Osteocyte (in vitro differentiated cells): ENCODE measurements around the gene MEIG1. TPM values are rescaled to one million over a fixed set of nuclear protein-coding genes. Genes with fewer than 3 reads are reported as not detected.
"Not testable (repeated sequence)": the region's sequence is repeated elsewhere in the genome, so short reads cannot be mapped to it uniquely, and the experiment has no call there.

Experiments
- DNase-seq: peaks from one replicate; pipeline ENCODE4 v3.0.0; 2021; ENCODE audit warnings: mixed read lengths; ENCODE audit not compliant: unreplicated experiment; ENCODE audit errors: extremely low spot score
- H3K27ac Mint-ChIP-seq: one replicate; pipeline ENCODE4 v1.8.0; 2021; ENCODE audit warnings: mild to moderate bottlenecking, mixed read lengths; ENCODE audit not compliant: unreplicated experiment
- H3K27me3 Mint-ChIP-seq: one replicate; pipeline ENCODE4 v1.8.0; 2021; ENCODE audit warnings: mixed read lengths; ENCODE audit not compliant: unreplicated experiment
- H3K36me3 Mint-ChIP-seq: one replicate; pipeline ENCODE4 v1.8.0; 2021; ENCODE audit warnings: mixed read lengths; ENCODE audit not compliant: unreplicated experiment
- H3K4me1 Mint-ChIP-seq: one replicate; pipeline ENCODE4 v1.8.0; 2021; ENCODE audit warnings: mixed read lengths; ENCODE audit not compliant: unreplicated experiment
- H3K4me3 Mint-ChIP-seq: one replicate; pipeline ENCODE4 v1.8.0; 2021; ENCODE audit warnings: mild to moderate bottlenecking, moderate library complexity, mixed read lengths; ENCODE audit not compliant: unreplicated experiment
- H3K9me3 Mint-ChIP-seq: one replicate; pipeline ENCODE4 v1.8.0; 2021; ENCODE audit warnings: mixed read lengths; ENCODE audit not compliant: unreplicated experiment
- total RNA-seq: library from RNA; stranded (reverse); gene quantifications from 2 replicates; pipeline ENCODE4 v1.2.1, GENCODE V29; 2021
- TF ChIP-seq, protein P1 (sequence below): fragments of 200-600 bp; sonication (generic); IDR thresholded peaks from 2 replicates; pipeline ENCODE4 v1.5.0; 2021; ENCODE audit warnings: antibody characterized with exemption, mild to moderate bottlenecking, moderate library complexity

The MEIG1 gene
- total RNA-seq, 1 donor from 2014 or later: 1.0 TPM

DNA sequence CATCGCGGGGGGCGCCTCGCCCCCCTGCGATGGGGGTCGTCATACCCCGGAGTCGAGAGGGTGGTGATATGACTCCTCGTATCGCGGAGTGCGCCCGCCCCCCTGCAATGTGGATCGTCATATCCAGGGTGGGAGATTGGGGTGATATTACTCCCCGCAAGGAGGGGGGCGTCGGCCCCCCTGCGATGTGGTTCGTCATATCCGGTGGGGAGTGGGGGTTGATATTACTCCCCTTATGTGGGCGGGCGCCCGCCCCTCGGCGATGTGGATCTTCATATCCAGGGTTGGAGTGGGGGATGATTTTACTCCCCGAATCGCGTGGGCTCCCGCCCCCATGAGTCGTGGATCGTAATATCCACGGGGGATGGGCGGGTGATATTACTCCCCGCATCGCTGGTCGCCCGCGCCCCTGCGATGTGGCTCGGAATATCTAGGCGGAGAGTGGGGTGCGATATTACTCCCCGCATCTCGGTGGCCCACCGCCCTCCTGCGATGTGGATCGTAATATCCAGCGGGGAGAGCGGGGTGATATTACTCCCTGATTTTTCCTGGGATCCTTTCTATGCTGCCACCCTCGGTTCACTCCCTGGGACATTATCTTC is 36.9 kb downstream of the MEIG1 start:
- Mint-ChIP-seq H3K27me3 (peaks cover 28% of the 10 kb centered on the region), H3K27ac (no peak overlapping the region), H3K4me1 (peaks cover 3% of the 10 kb centered on the region), H3K36me3 (no peaks in the 10 kb centered on the region), H3K9me3 (no peaks in the 10 kb centered on the region), H3K4me3 (no peak overlapping the region)
- TF ChIP-seq, protein P1, sequence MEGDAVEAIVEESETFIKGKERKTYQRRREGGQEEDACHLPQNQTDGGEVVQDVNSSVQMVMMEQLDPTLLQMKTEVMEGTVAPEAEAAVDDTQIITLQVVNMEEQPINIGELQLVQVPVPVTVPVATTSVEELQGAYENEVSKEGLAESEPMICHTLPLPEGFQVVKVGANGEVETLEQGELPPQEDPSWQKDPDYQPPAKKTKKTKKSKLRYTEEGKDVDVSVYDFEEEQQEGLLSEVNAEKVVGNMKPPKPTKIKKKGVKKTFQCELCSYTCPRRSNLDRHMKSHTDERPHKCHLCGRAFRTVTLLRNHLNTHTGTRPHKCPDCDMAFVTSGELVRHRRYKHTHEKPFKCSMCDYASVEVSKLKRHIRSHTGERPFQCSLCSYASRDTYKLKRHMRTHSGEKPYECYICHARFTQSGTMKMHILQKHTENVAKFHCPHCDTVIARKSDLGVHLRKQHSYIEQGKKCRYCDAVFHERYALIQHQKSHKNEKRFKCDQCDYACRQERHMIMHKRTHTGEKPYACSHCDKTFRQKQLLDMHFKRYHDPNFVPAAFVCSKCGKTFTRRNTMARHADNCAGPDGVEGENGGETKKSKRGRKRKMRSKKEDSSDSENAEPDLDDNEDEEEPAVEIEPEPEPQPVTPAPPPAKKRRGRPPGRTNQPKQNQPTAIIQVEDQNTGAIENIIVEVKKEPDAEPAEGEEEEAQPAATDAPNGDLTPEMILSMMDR: no peak
- no peak for DNase-seq

DNA sequence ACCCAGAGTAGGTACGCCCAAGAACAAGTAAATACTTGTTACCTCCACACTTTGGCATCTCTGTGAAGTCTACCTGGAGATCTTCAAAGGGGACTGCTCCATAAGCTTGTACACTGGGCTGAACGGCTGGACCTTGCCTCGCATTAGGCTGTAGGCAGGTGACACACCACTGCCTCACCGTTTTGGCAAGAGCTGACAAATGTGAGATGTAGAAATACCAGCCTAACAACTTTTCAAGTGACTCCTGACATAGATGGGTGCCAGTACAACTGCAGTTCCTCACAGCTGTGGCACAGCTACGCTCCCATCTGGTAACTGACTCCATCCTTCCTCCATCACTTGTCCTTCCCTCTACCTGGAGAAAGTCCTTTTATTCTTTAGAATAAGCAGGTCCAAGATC is 54.3 kb downstream of the MEIG1 start:
- DNase-seq, H3K4me1 Mint-ChIP-seq, H3K36me3 Mint-ChIP-seq, H3K9me3 Mint-ChIP-seq, H3K27ac Mint-ChIP-seq, H3K4me3 Mint-ChIP-seq: not testable (repeated sequence)
- H3K27me3 Mint-ChIP-seq: peaks cover 48% of the 10 kb centered on the region

DNA sequence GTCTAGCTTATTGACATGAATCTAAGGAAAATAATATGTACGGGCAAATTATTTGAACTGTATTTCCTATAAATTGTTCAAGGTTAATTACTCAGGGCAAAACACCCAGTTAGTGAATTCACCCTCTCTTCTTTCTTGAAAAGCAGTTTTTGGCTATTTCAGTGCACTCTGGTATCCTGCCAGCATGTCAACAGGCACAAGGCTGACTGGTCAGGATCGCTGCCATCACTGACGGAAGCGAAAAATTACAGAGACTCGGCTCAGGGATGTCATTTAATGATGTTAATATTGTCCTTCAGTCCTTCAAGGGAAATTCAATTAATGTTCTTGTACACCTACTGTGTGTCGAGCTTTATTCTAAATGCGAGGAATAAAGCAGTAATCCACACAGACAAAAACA is 56.3 kb downstream of the MEIG1 start:
- H3K36me3 Mint-ChIP-seq: no peaks in the 10 kb centered on the region
- no peak overlapping the region for H3K4me3 Mint-ChIP-seq
- H3K27ac Mint-ChIP-seq: no peak overlapping the region
- H3K9me3 Mint-ChIP-seq: no peaks in the 10 kb centered on the region
- H3K4me1 Mint-ChIP-seq: no peaks in the 10 kb centered on the region
- no peak for DNase-seq
- H3K27me3 Mint-ChIP-seq: peaks cover 43% of the 10 kb centered on the region
- TF ChIP-seq, protein P1: no peak

DNA sequence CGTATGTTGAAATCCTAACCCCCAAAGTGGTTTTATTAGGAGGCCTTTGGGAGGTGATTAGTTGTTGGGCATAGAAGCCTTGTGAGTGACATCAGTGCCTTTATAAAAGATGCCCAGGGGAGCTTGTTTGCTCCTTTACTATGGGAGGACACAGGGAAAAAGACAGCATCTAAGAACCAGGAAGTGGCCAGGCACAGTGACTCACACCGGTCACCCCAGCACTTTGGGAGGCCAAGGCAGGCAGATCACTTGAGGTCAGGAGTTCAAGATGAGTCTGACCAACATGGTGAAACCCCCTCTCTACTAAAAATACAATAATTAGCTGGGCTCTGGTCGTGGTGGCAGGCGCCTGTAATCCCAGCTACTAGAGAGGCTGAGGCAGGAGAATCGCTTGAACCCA is 61.8 kb downstream of the MEIG1 start:
- H3K9me3 Mint-ChIP-seq, H3K27ac Mint-ChIP-seq, DNase-seq: not testable (repeated sequence)

More for the DNA sequence above, 61.8 kb downstream of the MEIG1 start:
- H3K27me3 Mint-ChIP-seq: peaks cover 11% of the 10 kb centered on the region
- not testable (repeated sequence) for H3K4me1 Mint-ChIP-seq, H3K36me3 Mint-ChIP-seq, H3K4me3 Mint-ChIP-seq

Other genes with a start within 250 kb of the MEIG1 start
- gene FAM107B, start 184.5 kb upstream of the MEIG1 start, total RNA-seq: 40.7 and 47.4 TPM in 2 replicates
- gene CDNF, start 121.4 kb upstream of the MEIG1 start, total RNA-seq: 1.0 and 2.9 TPM in 2 replicates
- 9.5 and 9.9 TPM in 2 replicates for gene HSPA14, start 121.1 kb upstream of the MEIG1 start, total RNA-seq
- gene MSANTD7, start 121.1 kb upstream of the MEIG1 start, total RNA-seq: 13.6 and 13.8 TPM in 2 replicates
- gene SUV39H2, start 80.5 kb upstream of the MEIG1 start, total RNA-seq: 8.2 and 9.8 TPM in 2 replicates
- 9.3 and 9.7 TPM in 2 replicates for gene DCLRE1C, start 5.3 kb upstream of the MEIG1 start, total RNA-seq
- gene OLAH, start 84.6 kb downstream of the MEIG1 start, total RNA-seq: 0.59 TPM in 1 of 2 replicates, not detected in the other
- 0.73 and 0.86 TPM in 2 replicates for gene ACBD7, start 129.4 kb downstream of the MEIG1 start, total RNA-seq
- gene RPP38, start 138.0 kb downstream of the MEIG1 start, total RNA-seq: 13.7 and 17.9 TPM in 2 replicates
- 15.0 and 17.4 TPM in 2 replicates for gene NMT2, start 209.3 kb downstream of the MEIG1 start, total RNA-seq